GM21367 (cell line): ENCODE results near the gene GSTM2.
A peak's percentile ranks its signal among the peaks of the same experiment; 100 is the strongest.

Experiments used
- ATAC-seq: cut with Tn5 transposase; IDR thresholded peaks from one replicate; pipeline ENCODE4 v1.9.1; 2021; ENCODE audit not compliant: unreplicated experiment

GSTM2 gene

DNA sequence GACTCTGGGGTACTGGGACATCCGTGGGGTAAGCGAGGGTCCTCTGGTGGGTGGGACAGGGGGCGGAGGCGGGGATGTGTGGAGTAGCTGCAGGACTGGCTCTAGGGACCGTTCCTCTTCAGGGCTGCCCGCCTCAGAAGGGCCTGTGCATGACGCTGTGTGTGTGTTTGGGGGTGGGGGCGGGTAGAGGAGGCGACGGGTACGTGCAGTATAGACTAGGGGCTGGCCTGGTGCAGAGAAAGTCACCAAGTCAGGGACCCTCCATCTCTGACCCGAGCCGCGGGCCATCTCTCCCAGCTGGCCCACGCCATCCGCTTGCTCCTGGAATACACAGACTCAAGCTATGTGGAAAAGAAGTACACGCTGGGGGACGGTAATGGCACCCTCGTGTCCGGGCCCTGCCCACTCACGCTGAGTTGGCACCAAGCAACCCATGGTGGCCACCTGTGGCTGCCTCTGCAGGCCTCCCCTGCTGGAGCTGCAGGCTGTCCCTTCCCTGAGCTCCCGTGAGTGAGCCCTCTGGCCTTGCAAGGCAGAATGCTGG is 44.5 kb downstream of the GSTM2 start:
- no peak for ATAC-seq

DNA sequence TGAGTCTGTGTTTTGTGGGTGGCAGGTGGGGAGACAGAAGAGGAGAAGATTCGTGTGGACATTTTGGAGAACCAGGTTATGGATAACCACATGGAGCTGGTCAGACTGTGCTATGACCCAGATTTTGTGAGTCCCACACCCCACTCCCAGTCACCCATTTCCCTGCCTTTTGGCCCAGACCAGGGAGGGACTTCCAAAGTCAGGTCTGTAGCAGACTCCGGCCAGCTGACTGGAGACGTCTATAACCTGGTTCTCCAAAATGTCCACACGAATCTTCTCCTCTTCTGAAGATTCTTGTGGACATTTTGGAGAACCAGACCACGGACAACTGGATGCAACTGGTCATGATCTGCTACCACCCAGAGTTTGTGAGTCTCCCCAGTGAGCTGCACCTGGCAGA is 45.8 kb downstream of the GSTM2 start:
- ATAC-seq: no peak

DNA sequence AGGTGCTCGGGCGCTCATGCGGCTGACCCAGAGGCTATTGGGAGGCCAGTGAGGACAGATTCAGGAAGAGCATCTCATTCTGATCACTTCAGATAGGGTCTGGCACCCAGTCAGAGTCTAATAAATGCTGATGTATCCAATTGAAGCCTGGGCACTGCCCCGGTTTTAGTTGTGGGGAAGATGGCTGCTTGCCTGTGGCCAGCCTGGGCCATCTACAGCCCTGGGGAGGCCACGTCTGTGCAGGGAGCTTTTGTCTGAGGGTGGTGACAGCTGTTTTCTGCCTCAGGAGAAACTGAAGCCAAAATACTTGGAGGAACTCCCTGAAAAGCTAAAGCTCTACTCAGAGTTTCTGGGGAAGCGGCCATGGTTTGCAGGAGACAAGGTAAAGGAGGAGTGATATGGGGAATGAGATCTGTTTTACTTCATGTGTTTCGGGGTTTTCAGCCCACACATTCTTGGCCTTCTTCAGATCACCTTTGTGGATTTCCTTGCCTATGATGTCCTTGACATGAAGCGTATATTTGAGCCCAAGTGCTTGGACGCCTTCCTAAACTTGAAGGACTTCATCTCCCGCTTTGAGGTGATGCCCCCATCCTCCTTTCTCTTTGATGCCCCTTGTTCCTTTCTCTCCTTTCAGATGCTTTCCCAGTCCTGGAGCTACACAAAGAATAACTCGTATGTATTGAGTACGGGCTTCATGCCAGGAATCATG is 47.0 kb downstream of the GSTM2 start:
- no peak for ATAC-seq

DNA sequence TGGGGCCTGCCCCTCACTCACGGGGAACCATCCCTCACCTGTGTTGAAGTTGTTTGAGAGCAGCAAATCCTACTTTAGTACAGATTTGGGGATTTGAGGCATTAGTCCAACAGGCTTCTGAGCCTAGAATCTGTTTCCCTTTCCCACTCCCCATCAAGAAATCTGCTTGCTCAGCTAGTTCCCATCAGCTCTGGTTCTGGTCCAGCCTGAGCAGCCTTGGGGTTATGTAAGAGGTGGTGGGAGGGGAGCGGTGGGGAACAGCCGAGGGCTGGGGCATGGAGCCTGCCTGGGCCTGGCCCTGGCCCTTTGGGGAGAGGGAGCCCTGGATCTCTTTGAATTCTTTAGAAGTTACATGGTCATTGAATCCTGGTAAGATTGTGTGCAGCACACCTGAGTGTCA is 48.3 kb downstream of the GSTM2 start:
- ATAC-seq: no peak

DNA sequence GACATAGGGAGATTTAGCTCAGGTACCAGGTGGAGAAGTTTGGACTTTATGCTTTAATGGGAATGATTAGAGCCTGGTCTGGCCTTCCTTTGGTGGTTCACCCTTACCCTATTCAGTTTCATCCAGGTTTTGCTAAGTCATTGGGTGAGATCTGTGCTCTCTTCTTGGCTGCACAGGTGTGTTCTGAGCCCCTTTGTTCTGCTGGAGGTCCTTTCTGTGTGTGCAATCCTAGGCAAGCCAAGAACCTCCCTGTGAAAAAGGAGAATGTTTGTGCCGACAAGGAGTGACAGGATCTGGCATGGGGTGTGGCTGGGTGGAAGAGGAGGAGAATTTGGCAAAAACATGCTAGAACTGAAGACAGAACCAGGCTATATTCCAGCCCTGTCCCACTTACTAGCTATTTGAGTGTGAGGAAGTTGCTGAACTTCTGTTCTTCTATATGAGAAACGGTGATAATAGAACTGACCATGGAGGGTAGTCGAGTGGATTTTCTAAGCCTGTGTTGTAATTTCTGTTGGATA is 48.8 kb downstream of the GSTM2 start:
- no peak for ATAC-seq

DNA sequence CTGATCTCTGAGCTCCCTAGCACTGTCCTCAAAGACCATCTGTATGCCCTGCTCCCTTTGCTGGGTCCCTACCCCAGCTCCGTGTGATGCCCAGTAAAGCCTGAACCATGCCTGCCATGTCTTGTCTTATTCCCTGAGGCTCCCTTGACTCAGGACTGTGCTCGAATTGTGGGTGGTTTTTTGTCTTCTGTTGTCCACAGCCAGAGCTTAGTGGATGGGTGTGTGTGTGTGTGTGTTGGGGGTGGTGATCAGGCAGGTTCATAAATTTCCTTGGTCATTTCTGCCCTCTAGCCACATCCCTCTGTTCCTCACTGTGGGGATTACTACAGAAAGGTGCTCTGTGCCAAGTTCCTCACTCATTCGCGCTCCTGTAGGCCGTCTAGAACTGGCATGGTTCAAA is 49.9 kb downstream of the GSTM2 start:
- no peak for ATAC-seq

DNA sequence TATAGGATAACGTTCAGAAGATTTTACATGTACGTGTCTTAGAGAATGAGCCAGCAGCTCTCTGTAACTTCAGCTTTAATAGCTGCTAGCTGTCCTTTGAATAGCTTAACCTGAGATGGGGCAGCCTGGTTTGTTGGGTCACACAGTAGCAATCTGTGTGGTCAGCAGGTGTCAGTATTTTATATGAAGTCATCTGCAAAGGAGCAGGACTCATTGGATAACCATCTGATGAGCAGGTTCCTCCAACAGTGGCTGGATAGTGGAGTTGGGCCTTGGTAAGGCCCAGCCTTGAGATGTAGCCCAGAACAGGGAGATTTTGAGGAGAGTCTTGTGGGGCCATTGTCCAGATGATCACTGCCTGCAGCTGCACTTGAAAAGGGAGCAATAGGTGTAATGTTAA is 50.6 kb downstream of the GSTM2 start:
- no peak for ATAC-seq

DNA sequence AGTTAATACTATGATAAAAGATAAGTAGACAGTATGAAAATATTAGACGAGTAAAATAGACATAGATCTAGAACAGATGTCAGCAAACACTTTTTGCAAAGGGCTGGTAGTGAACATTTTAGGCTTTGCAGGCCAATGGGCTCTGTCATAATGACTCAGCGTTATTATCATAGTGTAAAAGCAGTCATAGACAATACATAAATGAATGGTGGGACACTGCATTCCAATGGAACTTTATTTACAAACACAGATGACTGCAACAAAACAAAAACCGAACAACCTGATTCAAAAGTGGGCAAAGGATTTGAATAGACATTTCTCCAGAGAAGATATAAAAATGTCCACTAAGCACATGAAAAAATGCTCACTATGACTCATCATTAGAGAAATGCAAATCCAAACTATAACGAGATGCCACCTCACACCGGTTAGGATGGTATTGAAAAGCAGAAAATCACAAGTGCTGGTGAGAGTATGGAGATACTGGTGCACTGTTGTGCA is 51.5 kb downstream of the GSTM2 start:
- peak; percentile 53 for ATAC-seq

DNA sequence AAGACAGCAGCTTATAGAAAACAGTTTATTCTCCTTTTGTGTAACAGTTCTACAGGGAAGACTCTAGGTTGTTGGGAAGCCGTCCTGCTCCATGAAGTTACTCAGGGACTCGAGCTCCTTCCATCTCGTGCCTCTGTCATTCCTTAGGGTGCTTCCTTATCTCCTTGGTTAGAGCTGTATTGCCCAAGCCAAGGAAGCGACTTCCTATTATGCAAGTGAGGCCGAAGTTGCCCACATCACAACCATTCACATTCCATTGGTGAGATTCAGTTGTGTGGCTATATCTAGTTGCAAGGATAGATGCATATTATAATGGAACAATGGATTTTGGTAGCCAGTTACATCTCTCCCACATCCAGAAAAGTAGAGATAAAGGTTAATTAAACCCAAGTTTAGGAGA is 53.2 kb downstream of the GSTM2 start:
- no peak for ATAC-seq

DNA sequence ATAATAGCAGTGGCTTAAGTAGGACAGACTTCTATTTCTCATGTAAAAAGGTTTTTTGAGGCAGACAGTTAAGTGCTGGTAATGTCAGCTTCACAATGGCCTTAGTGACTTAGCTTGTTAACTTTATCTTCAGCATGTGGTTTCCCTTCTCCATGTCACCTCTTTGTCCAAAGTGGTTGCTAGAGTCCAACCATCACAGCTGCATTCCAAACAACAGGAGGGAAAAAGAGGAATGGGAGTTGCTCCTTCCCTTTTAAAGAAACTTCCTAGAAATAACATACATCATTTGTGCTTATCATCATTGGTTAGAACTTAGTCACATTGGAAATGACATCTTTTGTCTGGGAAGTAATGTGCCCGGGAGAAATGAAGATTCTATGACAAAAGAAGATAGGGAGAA is 54.1 kb downstream of the GSTM2 start:
- ATAC-seq: no peak

DNA sequence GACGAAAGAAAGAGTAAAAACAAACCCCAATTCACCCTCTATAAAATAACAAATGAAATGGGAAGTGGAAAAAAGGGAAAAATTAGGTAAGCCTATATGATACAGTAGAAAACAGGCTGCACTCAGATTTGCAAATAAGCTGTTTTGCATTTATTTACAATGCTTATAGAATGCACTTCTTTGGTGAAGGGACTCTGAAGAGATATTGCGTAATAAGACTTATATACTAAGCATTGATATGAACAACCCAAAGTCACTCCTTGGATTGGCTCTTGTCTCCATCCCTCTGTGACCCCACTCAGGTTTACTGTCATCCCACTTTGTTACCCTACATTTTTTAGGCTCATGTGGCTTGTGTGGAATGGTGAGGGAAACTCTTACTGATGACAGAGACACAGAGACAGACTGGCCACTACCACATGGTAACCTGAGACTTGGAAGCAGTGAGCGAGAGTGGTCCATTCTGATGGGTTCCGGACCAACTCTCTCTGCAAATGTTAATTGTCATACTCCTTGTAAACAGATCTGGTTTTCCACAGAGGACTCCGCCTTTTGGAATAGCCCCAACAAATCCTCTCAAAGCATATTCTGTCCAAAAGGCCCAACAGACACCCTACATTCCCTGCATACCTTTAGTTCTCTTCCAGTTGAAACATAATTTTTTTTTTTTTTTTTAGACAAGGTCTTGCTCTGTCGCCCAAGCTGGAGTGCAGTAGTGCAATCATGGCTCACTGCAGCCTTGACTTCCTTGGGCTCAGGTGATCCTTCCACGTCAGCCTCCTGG is 55.2 kb downstream of the GSTM2 start:
- no peak for ATAC-seq
